Measurements from ENCODE around the gene PHAF1.

DNA sequence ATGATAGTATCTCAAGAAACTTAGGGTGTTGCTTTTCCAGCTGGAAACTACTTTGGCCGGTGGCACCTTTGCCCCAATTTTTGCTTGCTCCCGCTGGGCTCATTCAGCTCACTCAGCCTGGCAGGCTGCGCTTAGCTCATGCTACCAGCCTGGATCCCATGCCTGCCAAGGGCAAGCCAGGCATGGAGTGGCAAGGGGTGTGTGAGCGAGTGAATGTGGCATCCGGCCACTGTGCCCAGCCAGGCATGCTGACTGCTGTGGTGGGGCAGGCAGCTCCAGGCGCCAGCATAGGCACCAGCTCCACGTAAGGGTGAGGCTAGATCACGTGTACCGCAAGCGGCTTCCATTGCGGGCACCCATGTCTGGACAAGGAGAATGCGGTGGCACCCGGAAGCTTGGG lies 31.6 kb downstream of the PHAF1 start:
- TF ChIP-seq CTCF (IDR thresholded peaks at IDR 0.05) = no peak
- TF ChIP-seq POLR2A (IDR thresholded peaks at IDR 0.05) = no peak
- TF ChIP-seq EP300 (IDR thresholded peaks at IDR 0.05) = no peak
